ENCODE data around the gene NME9. TPM values are rescaled to one million over a fixed set of nuclear protein-coding genes. Genes with fewer than 3 reads are reported as not detected.

NME9 gene
- total and polyA plus RNA-seq, 2 of the 4 experiments (the other 2 are of a cell fraction) = not detected

GRCh38 chr3:138256022-138256421, 73.6 kb downstream of the NME9 start:
- intact Hi-C loops (cut with micrococcal nuclease) = no loop called here
- POLR2A ChIA-PET (ENCODE audit: unreplicated experiment) = no interaction called here

More at GRCh38 chr3:138256022-138256421, 73.6 kb downstream of the NME9 start:
- no peak overlapping the region for H3K4ac ChIP-seq (ENCODE audit: low read depth, low read length)
- no peak overlapping the region for H3K18ac ChIP-seq (ENCODE audit: low read depth, low read length)
- dilution Hi-C loops (cut with HindIII; ENCODE audit: low sequenced_read_pairs, unreplicated experiment) (no loop called here), in situ Hi-C loops (cut with MboI; ENCODE audit: low sequenced_read_pairs) (no loop called here)
- ATAC-seq (ENCODE audit: low read depth) (no peak), DNase-seq (no peak)
- no peak overlapping the region for H3K4me3 ChIP-seq (ENCODE audit: insufficient read depth, low read depth, low read length)
- H2BK15ac ChIP-seq (ENCODE audit: low read depth, low read length) = no peak overlapping the region
- BruUV-seq (replicated peaks) = no TSS peak
- no peaks in the 10 kb centered on the region for H3K9me3 ChIP-seq (ENCODE audit: control insufficient read depth, insufficient read depth, low read length)
- no peak overlapping the region for H4K91ac ChIP-seq (ENCODE audit: insufficient read depth, low read depth, low read length)
- H3K4me1 ChIP-seq (ENCODE audit: control insufficient read depth, insufficient read depth, low read length) = no peaks in the 10 kb centered on the region
- H2AK5ac ChIP-seq (ENCODE audit: low read depth, low read length) = no peak overlapping the region
- no peak overlapping the region for H2BK5ac ChIP-seq (ENCODE audit: low read depth, low read length, poor library complexity, severe bottlenecking)
- H4K8ac ChIP-seq (ENCODE audit: low read depth in 2 of 2, low read length in 2 of 2) = no peak overlapping the region
- H3K27ac ChIP-seq (ENCODE audit: insufficient read depth, low read length) = no peak overlapping the region
- no peaks in the 10 kb centered on the region for H4K20me1 ChIP-seq (ENCODE audit: insufficient read depth, low read length)
- no peaks in the 10 kb centered on the region; the same call in 1 of the 2 replicates for H3K9me1 ChIP-seq (ENCODE audit: insufficient read depth, low read length)
- no peak overlapping the region for H2BK20ac ChIP-seq (ENCODE audit: low read depth, low read length)
- no CpG with 5 or more reads among the region's 1 CpG for WGBS, 2 experiments (ENCODE audit: extremely low coverage in 2 of 2, insufficient read length in 1 of 2)
- H3K23ac ChIP-seq (ENCODE audit: low read depth, low read length) = no peak overlapping the region
- no peak overlapping the region for H2AFZ ChIP-seq (replicated peaks; ENCODE audit: low read length, poor library complexity)
- H3K9ac ChIP-seq (ENCODE audit: low read depth, low read length) = no peak overlapping the region
- H3K27me3 ChIP-seq (ENCODE audit: control insufficient read depth, insufficient read depth, low read length) = no peaks in the 10 kb centered on the region
- peaks cover 3% of the 10 kb centered on the region; the same call in 1 of the 2 replicates for H3K36me3 ChIP-seq (ENCODE audit: control insufficient read depth, insufficient read depth, low read length)
- CTCF ChIA-PET = no interaction called here
- H4K5ac ChIP-seq (ENCODE audit: low read depth, low read length) = no peak overlapping the region
- H3K4me2 ChIP-seq (ENCODE audit: low read depth, low read length) = no peak overlapping the region
- no peak overlapping the region for H2AK9ac ChIP-seq (replicated peaks; ENCODE audit: low read depth, low read length, poor library complexity)
- TF ChIP-seq RFX5 (IDR thresholded peaks at IDR 0.05; ENCODE audit: low read depth, low read length) (no peak), CHD1 (IDR thresholded peaks at IDR 0.05; ENCODE audit: low read depth, low read length) (no peak), SMC3 (IDR thresholded peaks at IDR 0.05; ENCODE audit: low read depth, low read length) (no peak), MXI1 (IDR thresholded peaks at IDR 0.05; ENCODE audit: borderline replicate concordance, low read depth, low read length) (no peak), MAFK (IDR thresholded peaks at IDR 0.05; ENCODE audit: low read depth, low read length) (no peak), NFE2L2 (IDR thresholded peaks at IDR 0.05; ENCODE audit: low read depth, low read length) (no peak), RCOR1 (IDR thresholded peaks at IDR 0.05; ENCODE audit: insufficient replicate concordance, low read length) (no peak), ELK1 (IDR thresholded peaks at IDR 0.05; ENCODE audit: borderline replicate concordance, low read depth, low read length) (no peak), USF2 (IDR thresholded peaks at IDR 0.05; ENCODE audit: low read depth, low read length) (no peak), BHLHE40 (IDR thresholded peaks at IDR 0.05; ENCODE audit: low read depth, low read length) (no peak), RAD21 (IDR thresholded peaks at IDR 0.05; ENCODE audit: low read length) (no peak), MAZ (IDR thresholded peaks at IDR 0.05; ENCODE audit: borderline replicate concordance, low read depth, low read length) (no peak), CEBPB (IDR thresholded peaks at IDR 0.05; ENCODE audit: low read depth, low read length) (no peak), POLR2A (IDR thresholded peaks at IDR 0.05; ENCODE audit: low read depth, low read length) (no peak), FOS (IDR thresholded peaks at IDR 0.05; ENCODE audit: low read depth, low read length) (no peak)
- TF ChIP-seq, protein P1, sequence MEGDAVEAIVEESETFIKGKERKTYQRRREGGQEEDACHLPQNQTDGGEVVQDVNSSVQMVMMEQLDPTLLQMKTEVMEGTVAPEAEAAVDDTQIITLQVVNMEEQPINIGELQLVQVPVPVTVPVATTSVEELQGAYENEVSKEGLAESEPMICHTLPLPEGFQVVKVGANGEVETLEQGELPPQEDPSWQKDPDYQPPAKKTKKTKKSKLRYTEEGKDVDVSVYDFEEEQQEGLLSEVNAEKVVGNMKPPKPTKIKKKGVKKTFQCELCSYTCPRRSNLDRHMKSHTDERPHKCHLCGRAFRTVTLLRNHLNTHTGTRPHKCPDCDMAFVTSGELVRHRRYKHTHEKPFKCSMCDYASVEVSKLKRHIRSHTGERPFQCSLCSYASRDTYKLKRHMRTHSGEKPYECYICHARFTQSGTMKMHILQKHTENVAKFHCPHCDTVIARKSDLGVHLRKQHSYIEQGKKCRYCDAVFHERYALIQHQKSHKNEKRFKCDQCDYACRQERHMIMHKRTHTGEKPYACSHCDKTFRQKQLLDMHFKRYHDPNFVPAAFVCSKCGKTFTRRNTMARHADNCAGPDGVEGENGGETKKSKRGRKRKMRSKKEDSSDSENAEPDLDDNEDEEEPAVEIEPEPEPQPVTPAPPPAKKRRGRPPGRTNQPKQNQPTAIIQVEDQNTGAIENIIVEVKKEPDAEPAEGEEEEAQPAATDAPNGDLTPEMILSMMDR (conservative IDR thresholded peaks at IDR 0.05; ENCODE audit: low read depth, low read length) = no peak
- no peak overlapping the region for H3K56ac ChIP-seq (ENCODE audit: extremely low read depth, insufficient read depth, low read length)
- H3K14ac ChIP-seq (replicated peaks; ENCODE audit: low read depth, low read length) = no peak overlapping the region
- no peak overlapping the region for H2BK120ac ChIP-seq (ENCODE audit: low read depth, low read length)
- H3K79me1 ChIP-seq (ENCODE audit: low read depth in 1 of 2, low read length in 2 of 2) = no peaks in the 10 kb centered on the region

Data from IMR-90 (cell line).